ENCODE measurements around the gene MXRA7.

MXRA7 gene

GRCh38 chr17:76687298-76688164 is 23.2 kb downstream of the MXRA7 start:
- no peak for DNase-seq (ENCODE audit: low read depth)
- TF ChIP-seq CTCF (IDR thresholded peaks at IDR 0.05; ENCODE audit: low read length, missing control alignments): no peak
- no peak overlapping the region for H3K4me3 ChIP-seq (replicated peaks; ENCODE audit: low read depth, low read length)

DNA sequence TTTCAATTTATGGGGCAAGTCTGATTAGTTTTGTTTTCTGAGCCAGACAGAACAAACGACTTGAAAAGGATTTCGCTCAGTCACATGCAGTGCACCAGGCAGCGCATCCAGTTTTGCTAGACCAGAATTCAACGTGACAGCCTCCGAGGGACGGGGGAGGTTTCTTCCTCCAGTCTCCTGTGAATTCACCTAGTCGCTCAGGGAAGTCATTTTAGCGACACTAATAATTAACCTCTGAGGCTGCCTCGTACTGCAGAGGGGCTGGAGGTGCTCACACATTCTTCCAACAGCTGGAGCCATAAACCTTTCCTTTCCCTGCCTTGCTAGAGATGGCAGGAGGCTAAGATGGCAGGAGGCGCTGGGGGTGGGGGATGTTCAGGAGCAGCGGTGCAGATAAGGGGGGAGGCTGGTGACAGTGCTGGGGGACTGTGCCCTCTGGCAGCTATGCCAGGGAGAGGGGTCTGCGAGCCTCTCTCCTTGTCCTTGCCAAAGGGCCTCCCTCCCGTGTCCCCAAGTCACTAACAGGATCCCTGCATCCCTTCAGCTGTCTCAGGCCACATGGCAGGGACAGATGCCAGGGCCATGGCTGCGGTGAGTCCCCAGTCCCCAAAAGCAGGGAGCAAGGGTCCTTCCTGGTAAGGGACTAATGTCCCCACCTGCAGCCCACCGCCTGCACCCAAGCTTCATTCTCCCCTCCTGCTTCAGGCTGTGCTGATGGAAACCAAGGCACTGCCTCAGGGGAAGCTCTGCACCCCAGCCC is 24.0 kb downstream of the MXRA7 start:
- TF ChIP-seq CTCF (IDR thresholded peaks at IDR 0.05; ENCODE audit: low read length, missing control alignments): no peak
- no peak overlapping the region for H3K4me3 ChIP-seq (replicated peaks; ENCODE audit: low read depth, low read length)
- DNase-seq (ENCODE audit: low read depth): no peak

DNA sequence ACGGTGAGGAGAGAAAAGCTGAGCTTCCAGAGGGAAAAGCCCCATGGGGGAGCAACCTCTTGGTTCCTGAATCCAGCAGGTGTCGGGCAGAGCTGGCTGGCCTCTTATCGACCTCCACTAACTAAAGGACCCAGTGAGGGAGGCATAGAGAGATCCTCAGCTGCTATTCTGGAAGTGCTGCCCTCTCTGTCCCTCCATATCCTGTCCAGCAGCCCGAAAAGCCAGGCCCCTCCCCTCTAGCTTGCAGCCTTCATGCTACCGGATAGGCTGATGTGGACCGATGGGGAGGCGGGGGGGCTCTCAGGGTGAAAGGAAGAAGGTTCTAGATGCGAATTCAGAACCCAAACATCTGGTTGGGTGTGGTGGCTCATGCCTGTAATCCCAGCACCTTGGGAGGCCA is 24.9 kb downstream of the MXRA7 start:
- TF ChIP-seq CTCF (IDR thresholded peaks at IDR 0.05; ENCODE audit: low read length, missing control alignments): no peak
- no peak for DNase-seq (ENCODE audit: low read depth)
- H3K4me3 ChIP-seq (replicated peaks; ENCODE audit: low read depth, low read length): no peak overlapping the region

DNA sequence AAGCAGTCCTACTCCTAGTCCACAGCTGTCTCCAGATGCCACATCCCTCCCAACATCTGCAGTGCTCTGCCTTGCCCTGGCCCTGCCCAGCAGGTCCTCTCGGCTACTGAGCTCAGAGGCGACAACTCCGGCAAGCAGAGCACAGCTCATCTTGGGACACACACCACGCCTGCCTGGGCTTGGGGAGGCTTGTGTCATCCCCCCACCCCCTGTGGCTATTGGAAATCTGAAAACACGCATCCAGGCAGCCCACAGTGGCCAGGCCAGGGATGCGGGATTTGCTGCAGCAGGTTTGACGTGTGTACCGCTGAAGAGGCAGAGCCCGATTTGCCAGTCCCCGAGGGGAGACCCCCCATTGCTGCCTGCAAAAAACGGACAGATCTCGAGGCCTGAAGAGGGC is 25.4 kb downstream of the MXRA7 start:
- no peak for TF ChIP-seq CTCF (IDR thresholded peaks at IDR 0.05; ENCODE audit: low read length, missing control alignments)
- no peak for DNase-seq (ENCODE audit: low read depth)
- no peak overlapping the region for H3K4me3 ChIP-seq (replicated peaks; ENCODE audit: low read depth, low read length)

- no peak overlapping the region for H3K4me3 ChIP-seq (replicated peaks; ENCODE audit: low read depth, low read length)
- TF ChIP-seq CTCF (IDR thresholded peaks at IDR 0.05; ENCODE audit: low read length, missing control alignments): no peak
- no peak for DNase-seq (ENCODE audit: low read depth)
Observed at GRCh38 chr17:76684756-76685155, 26.0 kb downstream of the MXRA7 start.

DNA sequence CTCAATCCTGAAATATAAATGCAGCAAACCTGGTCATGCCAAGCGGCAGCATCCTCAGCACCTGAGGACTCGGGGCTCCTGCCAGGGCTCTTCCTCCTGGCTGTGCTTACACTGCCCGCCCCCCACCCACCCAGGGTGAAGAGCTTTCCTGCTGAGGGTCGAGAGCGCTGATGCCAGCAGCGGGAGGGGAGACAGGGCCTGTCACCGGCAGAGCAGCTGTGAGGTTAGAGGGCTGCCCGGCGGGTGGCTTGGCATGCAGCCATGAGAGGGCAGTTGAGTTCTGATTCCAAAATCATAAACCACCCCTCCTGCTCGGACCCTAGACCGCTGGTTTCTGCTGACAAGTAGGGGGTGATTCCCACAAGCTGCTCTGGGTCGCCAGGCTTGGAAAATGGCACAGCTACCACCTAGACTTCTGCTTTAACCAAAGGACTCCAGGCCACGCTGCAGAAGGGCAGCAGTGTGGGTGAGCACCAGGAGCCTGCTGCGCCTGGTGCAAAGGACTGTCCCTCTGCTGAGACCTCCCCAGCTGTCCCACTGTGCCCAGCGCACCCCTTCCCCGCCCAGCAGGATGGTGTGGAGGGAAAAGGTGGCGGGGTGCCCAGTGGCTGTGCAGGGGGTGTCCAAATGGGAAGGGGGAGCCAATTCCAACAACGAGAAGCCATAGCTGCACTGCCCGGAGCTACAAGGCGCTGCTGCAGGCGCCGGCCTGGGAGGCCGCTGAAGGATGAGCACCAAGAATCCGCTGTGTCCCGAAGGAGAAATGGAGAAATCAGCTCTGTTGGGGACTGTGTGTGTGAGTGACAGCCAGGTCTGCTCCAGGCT is 26.6 kb downstream of the MXRA7 start:
- DNase-seq (ENCODE audit: low read depth): no peak
- no peak for TF ChIP-seq CTCF (IDR thresholded peaks at IDR 0.05; ENCODE audit: low read length, missing control alignments)

More for the DNA sequence above, 26.6 kb downstream of the MXRA7 start:
- no peak overlapping the region for H3K4me3 ChIP-seq (replicated peaks; ENCODE audit: low read depth, low read length)

Measured in fibroblast of pulmonary artery (primary cell).